ENCODE data around the gene ADAMTS12. TPM values are rescaled to one million over a fixed set of nuclear protein-coding genes. Genes with fewer than 3 reads are reported as not detected.

The ADAMTS12 gene
- total and polyA plus RNA-seq, 2 donors (not counting 1 experiment from before 2014, with no cell fraction given) = 10.7 to 44.8 TPM

- Histone ChIP-seq H3K9me3 (ENCODE audit: control insufficient read depth, insufficient read depth, low read depth, low read length) (no peaks in the 10 kb centered on the region), H4K20me1 (ENCODE audit: control insufficient read depth, extremely low read depth, insufficient read depth, low read length) (no peaks in the 10 kb centered on the region), H3K4me2 (ENCODE audit: extremely low read depth, insufficient read depth, low read length) (no peak overlapping the region), H3K9ac (ENCODE audit: insufficient read depth, low read length) (no peak overlapping the region), H3K4me3 (replicated peaks in 1 of 4; ENCODE audit: control extremely low read depth in 1 of 4, insufficient read depth in 1 of 4, low read depth in 3 of 4, low read length in 4 of 4) (no peak overlapping the region), H2AFZ (ENCODE audit: low read length) (no peak overlapping the region), H3K27me3 (ENCODE audit: control insufficient read depth, insufficient read depth, low read length) (no peaks in the 10 kb centered on the region), H3K4me1 (ENCODE audit: control insufficient read depth, extremely low read depth, insufficient read depth, low read length) (no peaks in the 10 kb centered on the region), H3K36me3 (ENCODE audit: control insufficient read depth, insufficient read depth, low read length) (peaks cover 2% of the 10 kb centered on the region), H3K79me2 (ENCODE audit: control insufficient read depth, insufficient read depth, low read length) (no peaks in the 10 kb centered on the region), H3K27ac (ENCODE audit: insufficient read depth, low read length) (no peak overlapping the region)
- DNase-seq (ENCODE audit: low read depth in 2 of 2) = peak in 1 of 2 donors; percentile 12
- TF ChIP-seq EZH2 (IDR thresholded peaks at IDR 0.05; ENCODE audit: low read length, missing control alignments) (no peak), CTCF (conservative IDR thresholded peaks at IDR 0.05 in 1 of 2, IDR thresholded peaks at IDR 0.05 in 1 of 2; ENCODE audit: low read depth in 1 of 2, low read length in 2 of 2) (no peak)
Measured at GRCh38 chr5:33576726-33577590, 314.8 kb downstream of the ADAMTS12 start.

- TF ChIP-seq CTCF (conservative IDR thresholded peaks at IDR 0.05 in 1 of 2, IDR thresholded peaks at IDR 0.05 in 1 of 2; ENCODE audit: low read depth in 1 of 2, low read length in 2 of 2) (no peak), EZH2 (IDR thresholded peaks at IDR 0.05; ENCODE audit: low read length, missing control alignments) (no peak)
- H3K4me3 ChIP-seq (replicated peaks in 1 of 4; ENCODE audit: control extremely low read depth in 1 of 4, insufficient read depth in 1 of 4, low read depth in 3 of 4, low read length in 4 of 4) = no peak overlapping the region
- no peaks in the 10 kb centered on the region for H4K20me1 ChIP-seq (ENCODE audit: control insufficient read depth, extremely low read depth, insufficient read depth, low read length)
- H3K9ac ChIP-seq (ENCODE audit: insufficient read depth, low read length) = no peak overlapping the region
- H3K36me3 ChIP-seq (ENCODE audit: control insufficient read depth, insufficient read depth, low read length) = no peaks in the 10 kb centered on the region
- H3K79me2 ChIP-seq (ENCODE audit: control insufficient read depth, insufficient read depth, low read length) = no peaks in the 10 kb centered on the region
- no peaks in the 10 kb centered on the region for H3K27me3 ChIP-seq (ENCODE audit: control insufficient read depth, insufficient read depth, low read length)
- no peaks in the 10 kb centered on the region for H3K4me1 ChIP-seq (ENCODE audit: control insufficient read depth, extremely low read depth, insufficient read depth, low read length)
- peak in 1 of 2 donors; percentile 44 for DNase-seq (ENCODE audit: low read depth in 2 of 2)
- no peaks in the 10 kb centered on the region for H3K9me3 ChIP-seq (ENCODE audit: control insufficient read depth, insufficient read depth, low read depth, low read length)
- no peak overlapping the region for H2AFZ ChIP-seq (ENCODE audit: low read length)
- no peak overlapping the region for H3K4me2 ChIP-seq (ENCODE audit: extremely low read depth, insufficient read depth, low read length)
- H3K27ac ChIP-seq (ENCODE audit: insufficient read depth, low read length) = no peak overlapping the region
Measured at GRCh38 chr5:33565324-33565723, 326.5 kb downstream of the ADAMTS12 start.

- H3K9me3 ChIP-seq (ENCODE audit: control insufficient read depth, insufficient read depth, low read depth, low read length) = no peaks in the 10 kb centered on the region
- no peak overlapping the region for H3K27ac ChIP-seq (ENCODE audit: insufficient read depth, low read length)
- H3K36me3 ChIP-seq (ENCODE audit: control insufficient read depth, insufficient read depth, low read length) = no peaks in the 10 kb centered on the region
- no peak overlapping the region for H2AFZ ChIP-seq (ENCODE audit: low read length)
- H3K9ac ChIP-seq (ENCODE audit: insufficient read depth, low read length) = no peak overlapping the region
- no peaks in the 10 kb centered on the region for H3K4me1 ChIP-seq (ENCODE audit: control insufficient read depth, extremely low read depth, insufficient read depth, low read length)
- TF ChIP-seq EZH2 (IDR thresholded peaks at IDR 0.05; ENCODE audit: low read length, missing control alignments) = no peak
- no peak for TF ChIP-seq CTCF (conservative IDR thresholded peaks at IDR 0.05 in 1 of 2, IDR thresholded peaks at IDR 0.05 in 1 of 2; ENCODE audit: low read depth in 1 of 2, low read length in 2 of 2)
- no peak overlapping the region for H3K4me3 ChIP-seq (replicated peaks in 1 of 4; ENCODE audit: control extremely low read depth in 1 of 4, insufficient read depth in 1 of 4, low read depth in 3 of 4, low read length in 4 of 4)
- H4K20me1 ChIP-seq (ENCODE audit: control insufficient read depth, extremely low read depth, insufficient read depth, low read length) = no peaks in the 10 kb centered on the region
- H3K27me3 ChIP-seq (ENCODE audit: control insufficient read depth, insufficient read depth, low read length) = no peaks in the 10 kb centered on the region
- DNase-seq (ENCODE audit: low read depth in 2 of 2) = no peak
- no peak overlapping the region for H3K4me2 ChIP-seq (ENCODE audit: extremely low read depth, insufficient read depth, low read length)
- H3K79me2 ChIP-seq (ENCODE audit: control insufficient read depth, insufficient read depth, low read length) = no peaks in the 10 kb centered on the region
Measured at GRCh38 chr5:33563983-33564908, 327.5 kb downstream of the ADAMTS12 start.
